Measurements from ENCODE around the gene PMPCA.

DNA sequence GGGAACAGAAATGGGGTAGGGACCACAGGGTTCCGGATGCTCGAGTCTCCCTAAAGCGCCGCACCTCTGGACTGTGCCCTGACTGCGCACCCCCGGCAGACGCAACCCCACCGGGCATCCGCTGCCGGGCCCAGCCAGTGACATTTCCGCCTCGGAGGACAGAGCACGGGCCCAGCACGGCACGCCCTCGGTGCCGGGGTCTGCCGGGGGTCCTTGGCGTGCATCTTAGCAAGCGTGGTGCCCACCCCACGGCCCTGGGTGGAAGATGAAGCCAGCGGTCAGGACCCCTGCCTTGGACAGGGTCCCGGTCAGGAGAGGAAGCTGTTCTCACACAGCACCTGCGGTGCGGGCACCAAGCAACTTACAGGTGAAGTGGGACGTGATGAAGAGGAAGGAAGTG is 22.1 kb downstream of the PMPCA start:
- TF ChIP-seq, protein P1, sequence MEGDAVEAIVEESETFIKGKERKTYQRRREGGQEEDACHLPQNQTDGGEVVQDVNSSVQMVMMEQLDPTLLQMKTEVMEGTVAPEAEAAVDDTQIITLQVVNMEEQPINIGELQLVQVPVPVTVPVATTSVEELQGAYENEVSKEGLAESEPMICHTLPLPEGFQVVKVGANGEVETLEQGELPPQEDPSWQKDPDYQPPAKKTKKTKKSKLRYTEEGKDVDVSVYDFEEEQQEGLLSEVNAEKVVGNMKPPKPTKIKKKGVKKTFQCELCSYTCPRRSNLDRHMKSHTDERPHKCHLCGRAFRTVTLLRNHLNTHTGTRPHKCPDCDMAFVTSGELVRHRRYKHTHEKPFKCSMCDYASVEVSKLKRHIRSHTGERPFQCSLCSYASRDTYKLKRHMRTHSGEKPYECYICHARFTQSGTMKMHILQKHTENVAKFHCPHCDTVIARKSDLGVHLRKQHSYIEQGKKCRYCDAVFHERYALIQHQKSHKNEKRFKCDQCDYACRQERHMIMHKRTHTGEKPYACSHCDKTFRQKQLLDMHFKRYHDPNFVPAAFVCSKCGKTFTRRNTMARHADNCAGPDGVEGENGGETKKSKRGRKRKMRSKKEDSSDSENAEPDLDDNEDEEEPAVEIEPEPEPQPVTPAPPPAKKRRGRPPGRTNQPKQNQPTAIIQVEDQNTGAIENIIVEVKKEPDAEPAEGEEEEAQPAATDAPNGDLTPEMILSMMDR (IDR thresholded peaks at IDR 0.05 in 2 of 3, conservative IDR thresholded peaks at IDR 0.05 in 1 of 3; ENCODE audit: borderline replicate concordance in 1 of 3, insufficient read depth in 1 of 3, low read depth in 2 of 3, low read length in 2 of 3), result no peak
- TF ChIP-seq RAD21 (IDR thresholded peaks at IDR 0.05; ENCODE audit: low read depth) (no peak), EZH2 (IDR thresholded peaks at IDR 0.05) (no peak), YY1 (IDR thresholded peaks at IDR 0.05; ENCODE audit: extremely low read depth, insufficient replicate concordance, low read depth, low read length) (no peak), SIN3A (IDR thresholded peaks at IDR 0.05; ENCODE audit: low read depth) (no peak), ZNF274 (IDR thresholded peaks at IDR 0.05; ENCODE audit: low read depth, low read length) (no peak), SP1 (IDR thresholded peaks at IDR 0.05; ENCODE audit: low read depth) (no peak), EZH2phosphoT487 (IDR thresholded peaks at IDR 0.05; ENCODE audit: borderline replicate concordance) (no peak), POLR2A (IDR thresholded peaks at IDR 0.05; ENCODE audit: borderline replicate concordance, extremely low read depth, insufficient read depth, insufficient read length) (no peak), POLR2AphosphoS5 (IDR thresholded peaks at IDR 0.05; ENCODE audit: low read depth, low read length) (no peak)
- TF ChIP-seq, protein P2, sequence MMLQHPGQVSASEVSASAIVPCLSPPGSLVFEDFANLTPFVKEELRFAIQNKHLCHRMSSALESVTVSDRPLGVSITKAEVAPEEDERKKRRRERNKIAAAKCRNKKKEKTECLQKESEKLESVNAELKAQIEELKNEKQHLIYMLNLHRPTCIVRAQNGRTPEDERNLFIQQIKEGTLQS (IDR thresholded peaks at IDR 0.05), result no peak
